GM12892 (cell line): ENCODE results near the gene UTP20.

ENCODE experiments used
- POLR2A ChIP-seq: IDR thresholded peaks from 2 replicates; pipeline ENCODE4 v1.6.1; 2011; ENCODE audit warnings: low read depth, low read length, control low read depth
- POLR2AphosphoS5 ChIP-seq: IDR thresholded peaks from 2 replicates; pipeline ENCODE4 v1.6.1; 2011; ENCODE audit warnings: low read depth, low read length, control low read depth

GRCh38 chr12:101328917-101329316 is 49.0 kb downstream of the UTP20 start:
- TF ChIP-seq POLR2A = no peak
- TF ChIP-seq POLR2AphosphoS5 = no peak
